NCI-H1105 (cell line): ENCODE results near the gene LARP4B.

Source experiments
- DNase-seq: peaks from one replicate; lab custom pipeline; 2025; lab: John Stamatoyannopoulos, UW

LARP4B gene

GRCh38 chr10:807163-807957, 124.1 kb downstream of the LARP4B start:
- DNase-seq, result no peak

DNA sequence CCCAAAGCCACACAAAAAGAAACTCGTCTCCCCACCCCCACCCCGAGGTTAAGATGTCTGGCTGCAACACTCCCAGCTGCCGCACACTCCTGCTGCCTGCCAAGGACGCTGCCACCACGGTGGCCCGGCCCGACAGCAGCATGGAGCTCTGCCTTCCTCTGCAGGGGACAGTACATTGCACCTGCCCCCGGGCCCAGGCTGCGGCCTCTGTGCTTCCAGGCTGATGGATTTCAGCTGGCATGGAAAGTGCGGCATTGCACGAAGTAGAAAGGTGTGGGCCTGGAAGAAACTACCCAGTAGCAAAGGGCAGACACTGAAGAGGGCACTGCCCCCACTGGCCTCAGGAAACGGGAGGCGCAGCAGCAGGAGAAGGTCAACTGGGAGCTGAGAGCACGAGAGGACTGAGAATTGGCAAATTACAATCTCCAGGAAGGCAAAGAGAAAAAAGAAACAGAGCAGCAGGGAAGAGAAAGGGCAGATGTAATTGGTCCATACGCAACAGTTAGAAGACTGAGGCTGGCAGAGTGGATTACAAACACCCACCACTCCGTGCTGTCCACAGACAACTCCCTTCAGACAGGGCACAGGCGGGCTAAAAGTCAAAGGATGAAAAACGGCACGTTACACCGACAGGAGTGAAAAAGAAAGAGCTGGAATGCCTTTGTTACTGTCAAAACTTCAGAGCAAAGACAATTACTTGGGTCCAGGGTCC, 124.9 kb downstream of the LARP4B start:
- DNase-seq, result no peak

- DNase-seq, result no peak
These were observed 125.7 kb downstream of the LARP4B start for GRCh38 chr10:805620-806305.

DNA sequence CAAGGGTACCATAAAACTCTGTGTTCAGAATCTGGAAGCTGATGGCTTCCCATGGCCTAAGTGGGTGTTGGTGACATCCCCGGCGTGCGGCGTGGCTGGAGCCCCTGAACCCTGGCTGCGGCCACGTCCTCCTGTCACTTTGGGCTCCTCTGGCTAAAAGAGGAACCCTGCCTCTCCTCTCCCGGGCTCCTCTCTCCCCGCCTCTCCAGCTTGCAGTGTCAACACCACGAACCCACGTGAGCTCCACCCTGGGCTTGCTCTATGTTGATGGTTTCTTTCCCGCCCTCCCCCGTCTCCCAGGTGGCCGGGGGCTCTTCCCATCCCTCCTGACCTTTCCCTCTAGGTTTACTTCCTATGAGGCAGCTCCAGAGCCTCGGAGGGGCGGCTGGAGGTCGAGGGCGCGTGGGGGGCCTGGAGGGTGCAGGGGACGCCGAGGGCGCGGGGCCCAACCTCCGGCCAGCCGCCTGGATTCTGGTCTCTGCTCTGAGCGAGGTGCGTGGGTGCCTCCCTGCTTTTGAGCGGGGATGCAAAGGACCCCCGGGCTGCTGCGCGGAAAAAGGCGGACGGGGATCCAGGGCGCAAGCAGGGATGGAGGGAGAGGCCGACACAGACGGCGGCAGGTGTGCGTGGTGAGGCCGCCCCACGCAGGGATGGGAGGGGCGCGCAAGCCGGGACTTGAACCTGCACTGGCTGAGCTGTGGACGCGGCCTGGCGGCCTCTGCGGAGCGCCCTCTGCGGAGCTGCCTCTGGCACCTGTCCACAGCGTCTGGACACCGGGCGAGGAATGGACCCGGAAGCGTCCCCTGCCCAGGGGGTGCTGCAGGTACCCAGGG, 126.5 kb downstream of the LARP4B start:
- DNase-seq, result no peak

DNA sequence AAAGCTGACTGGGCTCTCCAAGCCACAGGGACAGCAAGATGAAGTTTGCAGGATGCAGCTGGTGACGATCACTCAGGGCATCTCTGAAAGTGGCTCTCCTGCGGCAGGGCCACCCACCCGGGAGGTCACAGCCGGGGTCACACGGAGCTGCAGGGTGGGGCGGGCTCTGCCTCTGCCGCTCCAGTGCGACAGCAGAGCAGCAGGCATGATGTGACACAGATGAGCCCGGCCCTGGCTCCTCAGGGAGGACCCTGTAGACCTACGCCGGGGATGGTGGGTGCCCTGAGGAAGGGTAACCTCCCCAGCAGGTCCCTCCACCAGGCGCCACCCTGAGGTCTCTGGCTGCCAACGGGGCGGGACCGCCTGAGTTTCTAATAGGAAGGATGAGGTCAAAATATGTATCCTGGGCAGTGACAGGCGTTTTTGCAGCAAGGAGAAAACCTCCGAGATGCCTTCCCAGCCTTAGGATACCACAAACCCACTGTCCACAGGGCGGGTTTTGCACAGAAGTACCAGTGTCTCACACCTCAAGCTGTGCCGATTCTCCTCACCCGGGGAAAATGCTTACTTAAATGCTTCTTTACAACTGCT, 127.2 kb downstream of the LARP4B start:
- no peak for DNase-seq

- DNase-seq, result no peak
These were observed 128.3 kb downstream of the LARP4B start for GRCh38 chr10:803041-803741.

GRCh38 chr10:802506-802905, 129.0 kb downstream of the LARP4B start:
- DNase-seq, result no peak

DNA sequence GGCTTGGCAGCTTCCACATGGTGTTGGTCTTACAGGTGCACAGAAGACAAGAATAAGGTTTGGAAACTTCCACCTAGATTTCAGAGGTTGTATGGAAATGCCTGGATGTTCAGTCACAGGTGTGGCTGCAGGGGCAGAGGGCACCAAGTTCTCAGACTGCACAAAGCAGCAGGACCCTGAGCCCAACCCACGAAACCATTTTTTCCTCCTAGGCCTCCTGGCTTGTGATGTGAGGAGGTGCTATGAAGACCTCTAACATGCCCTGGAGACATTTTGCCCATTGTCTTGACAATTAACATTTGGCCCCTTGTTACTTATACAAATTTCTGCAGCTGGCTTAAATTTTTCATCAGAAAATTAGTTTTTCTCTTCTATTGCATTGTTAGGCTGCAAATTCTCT, 134.3 kb downstream of the LARP4B start:
- DNase-seq, result no peak

- no peak for DNase-seq
These were observed 135.3 kb downstream of the LARP4B start for GRCh38 chr10:796233-796632.

GRCh38 chr10:794382-794956, 137.0 kb downstream of the LARP4B start:
- DNase-seq, result no peak

DNA sequence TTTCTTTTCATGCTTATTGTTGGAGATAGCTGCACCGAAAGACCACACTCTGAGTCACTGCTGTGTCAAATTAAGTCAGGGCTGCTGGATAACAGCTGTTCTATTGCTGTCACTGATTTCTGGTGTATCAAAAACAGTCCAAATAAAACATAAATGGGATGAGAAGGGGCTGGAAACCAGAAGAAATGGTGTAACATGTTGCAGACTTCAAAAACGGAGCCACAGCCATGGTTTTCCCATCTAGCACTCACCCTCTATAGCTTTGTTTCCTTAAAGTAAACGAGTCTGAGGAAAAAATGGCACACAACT, 138.8 kb downstream of the LARP4B start:
- no peak for DNase-seq

DNA sequence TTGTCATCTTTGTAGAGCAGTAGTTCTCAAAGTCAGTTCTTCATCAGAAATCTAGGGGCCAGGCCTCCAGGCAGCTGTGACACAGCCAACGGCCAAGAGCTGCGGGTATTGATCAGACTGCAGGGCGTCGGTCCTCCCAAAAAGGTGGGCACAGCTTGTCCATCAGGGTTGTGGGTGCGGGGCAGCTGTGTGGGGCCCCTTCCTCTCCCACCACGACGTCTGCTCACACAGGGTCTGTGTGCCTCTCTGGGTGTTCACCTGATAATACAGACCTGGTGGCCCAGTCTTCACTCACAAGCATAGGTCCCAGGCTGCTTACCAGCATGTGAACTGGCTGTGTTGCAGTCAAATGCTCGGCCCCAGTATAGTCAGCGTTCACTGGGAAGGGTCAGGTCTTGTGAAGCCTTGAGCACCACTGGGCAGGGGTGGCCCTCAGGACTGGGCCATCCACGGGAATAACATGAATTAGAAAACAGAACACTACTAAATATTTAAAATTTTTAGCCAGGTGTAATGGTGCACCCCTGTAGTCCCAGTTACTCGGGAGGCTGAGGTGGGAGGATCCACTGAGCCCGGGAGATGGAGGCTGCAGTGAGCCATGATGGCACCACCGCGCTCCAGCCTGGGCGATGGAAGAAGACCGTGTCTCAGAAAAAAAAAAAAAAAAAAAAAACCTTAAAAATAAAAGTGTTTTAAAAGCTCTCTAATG, 139.3 kb downstream of the LARP4B start:
- no peak for DNase-seq

- DNase-seq, result no peak
These were observed 139.9 kb downstream of the LARP4B start for GRCh38 chr10:791639-792038.

DNA sequence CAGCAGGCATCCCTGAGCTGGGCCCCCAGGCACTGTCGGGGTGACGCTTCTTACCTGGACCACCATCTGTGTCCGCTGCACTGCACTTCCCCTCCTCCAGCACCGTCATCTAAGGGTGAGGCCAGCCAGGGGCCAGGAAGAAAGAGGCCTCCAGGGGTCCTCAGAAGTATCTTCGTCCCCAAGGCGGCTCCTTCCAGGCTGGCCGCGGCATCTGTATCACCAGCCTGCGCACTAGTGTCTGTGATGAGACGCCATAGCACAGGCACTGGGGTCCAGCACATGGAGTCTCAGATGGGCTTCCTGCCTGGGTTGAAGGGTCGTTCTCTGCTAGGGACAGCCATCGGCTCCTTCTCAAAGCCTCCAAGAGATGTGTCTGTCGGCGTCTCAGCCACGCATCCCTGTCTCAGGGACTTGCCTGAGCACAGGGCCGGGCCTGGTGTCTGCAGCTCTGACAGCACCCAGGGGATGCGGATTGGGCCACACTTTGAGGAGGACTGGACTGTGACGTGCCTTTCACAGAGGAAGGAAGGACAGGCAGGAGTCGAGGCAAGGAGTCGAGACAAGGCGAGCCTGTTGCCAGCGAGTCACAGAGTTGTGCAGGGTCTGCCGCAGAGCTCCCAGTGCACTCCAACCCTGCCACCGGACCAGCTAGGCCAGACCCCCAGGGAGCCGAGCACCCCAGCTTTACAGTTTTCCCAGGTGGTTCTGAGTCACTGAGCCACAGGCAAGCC, 140.5 kb downstream of the LARP4B start:
- no peak for DNase-seq

- no peak for DNase-seq
These were observed 141.4 kb downstream of the LARP4B start for GRCh38 chr10:789831-790701.

DNA sequence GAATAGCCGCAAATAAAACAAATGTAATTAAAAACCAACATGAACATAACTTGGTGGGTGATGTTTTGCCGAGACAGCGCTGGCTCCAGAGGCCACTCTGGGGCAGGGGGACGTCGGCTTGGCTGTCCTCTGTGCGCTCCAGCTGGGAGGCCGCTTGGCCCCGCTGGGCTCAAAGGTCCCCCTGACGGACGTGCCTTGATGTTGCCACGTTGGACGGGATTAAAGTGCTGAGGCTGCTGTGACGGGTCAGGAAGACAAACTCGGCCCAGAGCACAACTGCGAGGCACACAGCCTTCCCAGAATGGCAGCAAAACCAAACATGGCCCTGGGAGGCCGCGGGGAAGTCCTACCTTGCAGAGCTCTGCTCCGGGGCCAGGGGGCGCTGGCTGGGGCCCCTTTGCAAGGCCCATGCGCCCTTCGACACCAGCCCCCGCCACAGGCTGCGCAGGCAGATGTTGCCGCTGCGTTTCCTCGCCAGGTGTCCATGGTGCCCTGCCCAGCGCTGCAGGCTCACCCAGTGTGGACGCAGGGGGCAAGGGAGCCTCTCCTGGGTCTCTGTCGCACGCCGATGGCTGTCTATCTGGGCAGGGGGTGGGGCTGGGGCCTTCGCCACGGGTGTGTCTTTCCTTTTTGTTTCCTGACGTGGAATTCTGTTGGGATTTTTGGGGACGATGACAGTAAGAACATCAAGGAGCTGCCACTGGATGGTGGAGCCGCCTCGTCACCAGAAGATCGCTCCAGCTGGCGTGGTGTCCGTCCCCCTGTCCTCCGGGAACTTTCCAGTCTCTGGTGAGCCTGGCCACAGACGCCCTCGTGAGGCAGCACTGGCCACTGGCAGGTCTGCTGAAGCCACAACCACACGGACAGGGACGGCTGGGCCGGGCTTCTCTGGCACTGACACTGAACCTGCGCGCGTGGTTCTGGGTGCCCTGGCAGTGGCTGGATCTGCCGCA, 142.4 kb downstream of the LARP4B start:
- no peak for DNase-seq

GRCh38 chr10:787933-788651, 143.4 kb downstream of the LARP4B start:
- DNase-seq, result no peak
